Activated effector memory CD4-positive, alpha-beta T cell treated with Interleukin-2 at 50 U/mL for 16 hours (primary cell): ENCODE results near the gene GJB4.
"Not testable (repeated sequence)": the region's sequence is repeated elsewhere in the genome, so short reads cannot be mapped to it uniquely, and the experiment has no call there.

ENCODE experiments used
- DNase-seq: peaks from one replicate; pipeline ENCODE4 v3.0.0-alpha.2; 2020

GJB4 gene

DNA sequence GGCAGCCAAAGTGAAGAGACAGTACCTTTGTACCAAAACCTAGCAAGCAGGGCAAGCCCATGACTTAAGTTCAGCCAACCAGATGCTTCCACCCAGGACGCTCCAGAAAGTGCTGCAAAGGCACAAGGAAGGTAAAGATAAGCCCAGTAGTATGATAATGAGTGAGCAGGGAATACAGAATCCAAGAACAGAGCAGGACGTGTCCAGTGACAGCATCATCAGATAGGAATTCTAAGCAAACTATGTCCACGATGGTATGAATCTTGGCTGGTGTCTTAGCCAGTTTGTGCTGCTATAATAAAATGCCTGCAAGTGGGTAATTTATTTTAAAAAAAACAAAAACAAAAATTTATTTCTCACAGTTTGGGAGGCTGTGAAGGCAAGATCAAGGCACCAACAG lies 46.9 kb downstream of the GJB4 start:
- no peak for DNase-seq

DNA sequence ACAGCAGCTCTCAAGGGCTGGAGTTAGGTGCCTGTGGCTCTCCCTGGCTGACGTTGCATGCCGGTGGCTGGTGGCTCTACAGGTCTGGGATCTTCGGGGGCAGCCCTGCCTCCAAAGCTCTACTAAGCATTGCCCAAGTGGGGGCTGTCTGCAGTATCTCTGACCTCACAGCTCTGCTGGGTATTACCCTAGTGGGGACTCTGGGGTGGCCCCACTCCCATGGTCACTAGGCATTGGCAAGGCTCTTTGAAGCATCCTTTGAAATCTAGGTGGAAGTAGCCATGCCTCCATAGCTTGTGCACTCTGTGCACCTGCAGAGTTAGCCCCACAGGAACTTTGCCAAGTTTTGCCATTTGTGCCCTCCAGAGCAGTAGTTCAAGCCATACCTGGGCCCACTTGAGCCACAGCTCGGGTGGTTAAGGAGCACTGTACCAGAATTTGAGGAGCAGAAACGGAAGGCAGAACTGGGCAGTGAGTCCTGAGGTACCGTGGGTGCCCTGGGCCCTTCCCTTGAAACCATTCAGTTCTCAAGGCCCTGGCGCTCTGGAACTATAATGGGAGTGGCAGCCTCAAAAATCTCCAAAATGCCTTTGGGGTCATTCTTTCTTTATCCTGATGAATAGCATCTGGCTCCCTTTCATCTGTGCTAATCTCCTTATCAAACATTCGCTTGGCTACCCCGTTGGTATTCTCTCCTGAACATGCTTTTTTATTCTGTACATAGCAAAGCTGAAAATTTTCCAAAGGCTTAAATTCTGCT lies 48.7 kb downstream of the GJB4 start:
- no peak for DNase-seq

DNA sequence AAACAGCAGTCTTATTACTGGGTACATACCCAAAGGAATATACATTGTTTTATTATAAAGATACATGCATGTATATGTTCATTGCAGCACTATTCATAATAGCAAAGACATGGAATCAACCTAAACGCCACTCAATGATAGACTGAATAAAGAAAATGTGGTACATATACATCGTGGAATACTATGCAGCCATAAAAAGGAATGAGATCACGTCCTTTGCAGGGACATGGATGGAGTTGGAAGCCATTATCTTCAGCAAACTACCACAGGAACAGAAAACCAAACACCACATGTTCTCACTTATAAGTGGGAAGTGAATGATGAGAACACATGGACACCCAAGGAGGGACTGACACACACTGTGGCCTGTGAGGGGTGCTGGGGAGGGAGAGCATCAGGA lies 51.2 kb downstream of the GJB4 start:
- DNase-seq: not testable (repeated sequence)
